Left ventricle myocardium superior (tissue), 1 donor: Measurements from ENCODE around the gene CATSPER2. TPM values are rescaled to one million over a fixed set of nuclear protein-coding genes. Genes with fewer than 3 reads are reported as not detected.
"Not testable (repeated sequence)": the region's sequence is repeated elsewhere in the genome, so short reads cannot be mapped to it uniquely, and the experiment has no call there.

ENCODE experiments used
- ATAC-seq: fragments of 200-7000 bp; cut with Tn5 transposase; one replicate; pipeline ENCODE4 v1.9.1; 2020; ENCODE audit warnings: mild to moderate bottlenecking, moderate library complexity
- DNase-seq: peaks from one replicate; pipeline ENCODE4 v3.0.0-alpha.2; 2020
- intact Hi-C: fragments of 100-400 bp; cut with micrococcal nuclease; formaldehyde crosslinking; loops from one replicate; pipeline ENCODE4 v1.11.0; 2022
- total RNA-seq: library from RNA; stranded (reverse); fragmentation: NEBNext Ultra II Directional; extraction: Animal tissue kit (Norgen Biotek cat#: 25700); gene quantifications from one replicate; pipeline ENCODE4 v1.2.1, GENCODE V29; 2021
- donor health status: DM: no; HTN: yes; CAD: no; lungs with severe emphysema.

The CATSPER2 gene
- total RNA-seq, 1 donor from 2014 or later = 0.82 TPM

DNA sequence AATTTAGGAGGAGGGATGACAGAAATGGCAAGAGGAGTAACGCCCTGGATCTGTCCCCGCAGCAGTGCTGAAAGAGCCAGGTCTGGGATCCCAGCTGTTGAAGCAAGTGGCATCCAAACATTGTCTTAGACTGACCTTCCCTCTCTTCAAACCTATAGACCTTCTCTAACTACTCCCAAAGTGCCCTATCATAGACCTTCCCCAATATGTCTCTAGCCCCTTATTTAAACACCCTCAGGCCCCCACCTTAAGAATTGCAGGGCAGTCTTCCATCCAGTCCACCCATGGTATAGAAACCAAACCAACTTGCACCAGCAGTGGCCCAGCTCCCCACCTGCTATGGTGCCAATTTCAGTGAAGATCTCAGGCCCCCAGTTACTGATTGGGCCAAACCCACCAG, 48.4 kb downstream of the CATSPER2 start:
- intact Hi-C loops, DNase-seq, ATAC-seq: not testable (repeated sequence)

DNA sequence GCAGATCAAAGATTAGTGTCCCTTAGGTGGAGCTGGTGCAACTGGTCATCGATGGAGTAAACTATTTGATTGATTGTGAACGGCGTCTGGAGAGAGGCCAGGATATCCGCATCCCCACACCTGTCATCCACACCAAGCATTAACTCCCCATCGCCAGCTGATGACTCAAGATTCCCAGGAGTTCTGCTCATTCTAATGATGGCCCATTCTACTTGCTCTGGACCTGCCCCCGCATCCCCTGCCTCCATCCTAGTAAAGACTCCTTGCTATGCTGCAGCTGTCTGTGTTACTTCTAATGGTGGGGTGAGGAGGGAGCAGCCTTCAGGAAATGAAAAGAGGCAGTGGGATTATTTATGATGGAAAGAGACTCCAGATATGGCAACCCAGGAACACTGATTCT, 49.5 kb downstream of the CATSPER2 start:
- ATAC-seq, DNase-seq, intact Hi-C loops: not testable (repeated sequence)

DNA sequence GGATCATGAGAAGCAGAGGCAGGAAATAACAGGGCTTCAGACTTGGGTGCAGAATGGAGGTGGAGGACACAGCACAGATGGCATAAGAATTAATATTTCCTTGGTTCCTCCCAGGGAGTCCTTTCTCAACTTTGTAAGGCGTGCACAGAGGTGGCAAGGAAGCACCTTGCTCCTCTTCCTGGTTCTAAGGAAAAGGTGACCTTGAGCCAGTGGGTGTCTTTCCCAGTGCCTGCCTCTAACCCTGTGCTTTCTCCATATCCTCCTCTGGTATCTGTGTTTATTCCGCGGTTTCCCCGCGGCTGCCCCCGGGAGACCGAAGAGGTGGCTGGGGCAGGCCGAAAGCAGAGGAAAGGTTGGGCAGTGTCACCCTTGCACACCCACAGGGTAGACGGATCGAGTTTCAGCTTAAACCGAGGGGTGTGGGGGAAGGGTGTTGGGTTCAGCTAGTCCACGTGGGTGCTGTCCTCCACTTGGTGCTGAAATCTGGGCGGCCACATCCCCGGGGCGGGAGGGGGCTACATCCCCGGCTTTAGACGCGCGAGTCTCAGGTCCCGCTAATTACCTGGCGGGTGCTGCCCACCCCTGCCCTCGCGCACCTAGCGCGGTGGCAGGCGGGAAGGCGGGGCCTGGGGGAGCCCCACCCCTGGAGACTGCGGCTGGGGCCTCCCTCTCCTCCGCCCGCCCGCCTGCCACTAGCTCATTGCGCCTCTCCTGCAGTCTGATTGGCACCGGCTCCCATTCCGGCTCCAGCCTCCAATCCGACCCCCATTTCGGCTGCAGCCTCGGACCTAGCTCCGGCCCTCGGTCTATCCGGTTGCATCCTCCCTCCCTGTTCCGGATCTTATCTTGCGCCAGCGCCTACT, 55.1 kb downstream of the CATSPER2 start, which contains the start of gene CKMT1B:
TSS of gene CKMT1B (plus strand) at position 700 of the 863 bp plus-strand sequence. CDS start 192 bp downstream, outside the sequence.
- intact Hi-C loops, DNase-seq: not testable (repeated sequence)
- ATAC-seq = peak; percentile 53

DNA sequence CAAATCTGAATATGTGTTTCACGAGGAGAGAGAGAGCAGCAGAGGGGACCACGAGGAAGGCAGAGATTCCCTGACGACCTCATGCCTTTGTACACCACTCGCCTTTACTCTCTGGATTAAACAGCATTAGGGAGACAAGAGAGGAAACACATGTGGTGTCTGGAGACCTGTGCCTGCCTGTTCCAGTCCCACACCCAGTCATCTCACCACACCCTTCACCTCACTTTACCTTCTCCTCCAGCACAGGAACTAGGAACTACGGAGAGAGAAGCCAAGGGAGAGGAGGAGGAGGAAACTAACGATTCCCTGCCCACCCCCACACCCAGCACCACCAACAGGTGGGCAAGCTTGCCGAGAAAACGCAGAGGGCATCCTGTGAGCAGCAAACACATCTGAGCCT, 55.8 kb downstream of the CATSPER2 start:
- intact Hi-C loops, DNase-seq, ATAC-seq: not testable (repeated sequence)

DNA sequence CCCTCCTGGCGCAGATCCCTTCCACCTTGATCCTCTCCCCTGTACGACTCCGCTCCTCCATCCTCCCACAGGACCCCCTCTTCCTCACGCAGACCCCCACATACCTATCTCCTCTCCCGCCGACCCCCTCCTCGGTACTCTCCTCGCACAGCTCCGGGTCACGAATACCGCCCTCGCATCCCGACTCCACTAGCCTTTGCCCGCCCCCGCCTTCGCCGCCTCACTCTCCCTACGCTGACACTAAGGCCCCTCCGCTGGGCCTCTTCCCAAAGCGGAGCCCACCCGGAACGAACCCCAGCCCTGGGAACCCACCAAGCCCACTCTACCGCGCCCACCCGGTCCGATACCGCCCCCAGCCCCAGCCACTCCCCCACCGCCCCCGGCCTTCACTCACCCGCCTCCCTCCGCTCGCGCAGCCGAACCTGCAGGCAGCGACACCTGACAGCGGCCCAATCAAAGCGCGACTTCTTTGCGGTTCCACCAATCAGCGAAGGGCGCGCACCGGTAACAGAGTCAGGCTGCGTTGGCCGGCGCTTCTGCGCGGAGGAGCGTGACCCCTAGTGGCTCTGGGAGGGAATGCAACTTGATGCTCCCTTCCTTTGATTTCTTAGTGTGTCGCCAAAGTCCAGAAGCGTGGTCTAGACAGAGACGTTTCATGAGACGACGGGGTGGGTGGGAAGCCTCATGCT, 58.7 kb downstream of the CATSPER2 start, which contains the start of gene PPIP5K1:
TSS of gene PPIP5K1 (minus strand) at position 431 of the 689 bp plus-strand sequence. CDS start 5,704 bp downstream, outside the sequence.
- ATAC-seq = peak; percentile 99
- DNase-seq, intact Hi-C loops: not testable (repeated sequence)

Other genes with a start within 250 kb of the CATSPER2 start
- 25.3 TPM for gene TP53BP1, start 155.7 kb downstream of the CATSPER2 start, total RNA-seq
- 13.0 TPM for gene MAP1A, start 131.2 kb downstream of the CATSPER2 start, total RNA-seq
- gene PPIP5K1, start 58.6 kb downstream of the CATSPER2 start, total RNA-seq = 11.3 TPM
- gene CKMT1B, start 54.8 kb downstream of the CATSPER2 start, total RNA-seq = 0.25 TPM
- not detected for gene STRC, start 30.0 kb downstream of the CATSPER2 start, total RNA-seq
- gene CKMT1A, start 45.0 kb upstream of the CATSPER2 start, total RNA-seq = 0.22 TPM
- gene PDIA3, start 97.6 kb upstream of the CATSPER2 start, total RNA-seq = 152 TPM
- gene ELL3, start 128.1 kb upstream of the CATSPER2 start, total RNA-seq = 1.3 TPM
- gene SERF2, start 143.5 kb upstream of the CATSPER2 start, total RNA-seq = 1,014 TPM
- gene SERINC4, start 151.4 kb upstream of the CATSPER2 start, total RNA-seq = not detected
- 12.3 TPM for gene HYPK, start 151.8 kb upstream of the CATSPER2 start, total RNA-seq
- 19.3 TPM for gene MFAP1, start 175.8 kb upstream of the CATSPER2 start, total RNA-seq
- gene WDR76, start 178.2 kb upstream of the CATSPER2 start, total RNA-seq = 1.5 TPM